ENCODE results near the gene A3GALT2. TPM values are rescaled to one million over a fixed set of nuclear protein-coding genes. Genes with fewer than 3 reads are reported as not detected.
A peak's percentile ranks its signal among the peaks of the same experiment; 100 is the strongest.

Gene A3GALT2
- polyA plus RNA-seq, 1 of the 3 experiments (the other 2 are of a cell fraction) = 0.07 TPM

- TF ChIP-seq CTCF (IDR thresholded peaks at IDR 0.05) (no peak), RCOR1 (IDR thresholded peaks at IDR 0.05; ENCODE audit: low read length) (0 out of 2 replicates have a peak, but pooled peaks have one; percentile 30)
- Histone ChIP-seq H3K36me3 (replicated peaks in 1 of 2; ENCODE audit: control insufficient read depth in 1 of 2, insufficient read depth in 2 of 2, low read length in 1 of 2) (peaks cover 0 to 5% of the 10 kb centered on the region in 2 experiments), H3K9ac (no peak overlapping the region), H4K20me1 (ENCODE audit: insufficient read depth) (peaks cover 61% of the 10 kb centered on the region), H3K27ac (ENCODE audit: low read depth in 2 of 2, low read length in 1 of 2) (peak overlapping the region in 1 of 2 experiments; percentile 53; a peak in 2 of 4 replicates), H3F3A (replicated peaks; ENCODE audit: insufficient read depth) (no peaks in the 10 kb centered on the region), H3K4me2 (no peak overlapping the region), H3K4me1 (ENCODE audit: control insufficient read depth in 1 of 2, insufficient read depth in 2 of 2, low read depth in 1 of 2, low read length in 1 of 2) (peaks cover 16 to 55% of the 10 kb centered on the region in 2 experiments; a peak in 3 of 4 replicates), H3K27me3 (ENCODE audit: insufficient read depth) (no peaks in the 10 kb centered on the region), H3K4me3 (ENCODE audit: low read depth in 2 of 2, low read length in 1 of 2) (no peak overlapping the region), H2AFZ (ENCODE audit: low read depth) (no peak overlapping the region), H3K9me2 (no peaks in the 10 kb centered on the region), H3K79me2 (ENCODE audit: insufficient read depth) (peaks cover 95% of the 10 kb centered on the region), H3K9me3 (no peaks in the 10 kb centered on the region)
- DNase-seq = no peak
- WGBS (ENCODE audit: low lambda C conversion rate) = 77% methylated on average over 7 of the region's 7 CpGs
- ChIA-PET POLR2A (no interaction called here), CTCF (interaction anchor here (1.7 kb wide), 1 partner anchor 34 kb away, joined by 4 read pairs; no protein-coding TSS in a partner anchor)
Observed at GRCh38 chr1:33261344-33261743, 59.6 kb downstream of the A3GALT2 start.

- Histone ChIP-seq H3K4me1 (ENCODE audit: control insufficient read depth in 1 of 2, insufficient read depth in 2 of 2, low read depth in 1 of 2, low read length in 1 of 2) (peaks cover 16 to 55% of the 10 kb centered on the region in 2 experiments; a peak in 3 of 4 replicates), H3F3A (replicated peaks; ENCODE audit: insufficient read depth) (no peaks in the 10 kb centered on the region), H3K27me3 (ENCODE audit: insufficient read depth) (no peaks in the 10 kb centered on the region), H3K79me2 (ENCODE audit: insufficient read depth) (peaks cover 86% of the 10 kb centered on the region), H3K27ac (ENCODE audit: low read depth in 2 of 2, low read length in 1 of 2) (no peak overlapping the region; a peak in 1 of 4 replicates), H3K9me2 (no peaks in the 10 kb centered on the region), H3K4me2 (no peak overlapping the region), H3K9ac (no peak overlapping the region), H3K4me3 (ENCODE audit: low read depth in 2 of 2, low read length in 1 of 2) (no peak overlapping the region), H4K20me1 (ENCODE audit: insufficient read depth) (peaks cover 52% of the 10 kb centered on the region), H2AFZ (ENCODE audit: low read depth) (no peak overlapping the region), H3K36me3 (replicated peaks in 1 of 2; ENCODE audit: control insufficient read depth in 1 of 2, insufficient read depth in 2 of 2, low read length in 1 of 2) (peaks cover 0 to 5% of the 10 kb centered on the region in 2 experiments), H3K9me3 (no peaks in the 10 kb centered on the region)
- DNase-seq = no peak
- WGBS (ENCODE audit: low lambda C conversion rate) = 92% methylated on average over 5 of the region's 5 CpGs
- POLR2A ChIA-PET = interaction anchor here (0.7 kb wide), 1 partner anchor 11 kb away, joined by 3 read pairs; no protein-coding TSS in a partner anchor
- TF ChIP-seq FOSL2 (IDR thresholded peaks at IDR 0.05; ENCODE audit: borderline replicate concordance, low read depth) (no peak), ELF1 (IDR thresholded peaks at IDR 0.05) (no peak), CHD2 (IDR thresholded peaks at IDR 0.05; ENCODE audit: low read length, partially characterized antibody) (no peak), TAF1 (IDR thresholded peaks at IDR 0.05; ENCODE audit: borderline replicate concordance, low read depth, low read length) (no peak), MAX (IDR thresholded peaks at IDR 0.05; ENCODE audit: low read depth) (no peak), MXI1 (IDR thresholded peaks at IDR 0.05; ENCODE audit: low read depth, low read length) (no peak), FOXJ3 (CRISPR knock-in tag; IDR thresholded peaks at IDR 0.05) (no peak), PBX3 (IDR thresholded peaks at IDR 0.05) (no peak), GATA2 (CRISPR knock-in tag; IDR thresholded peaks at IDR 0.05) (no peak), SIN3A (IDR thresholded peaks at IDR 0.05; ENCODE audit: borderline replicate concordance, low read depth, low read length) (no peak), RCOR1 (IDR thresholded peaks at IDR 0.05; ENCODE audit: low read length) (no peak), YY1 (IDR thresholded peaks at IDR 0.05; ENCODE audit: low read depth) (no peak), NRF1 (IDR thresholded peaks at IDR 0.05; ENCODE audit: low read depth, low read length) (no peak), EP300 (IDR thresholded peaks at IDR 0.05; ENCODE audit: borderline replicate concordance in 1 of 2, low read depth in 1 of 2, low read length in 1 of 2) (no peak), TEAD4 (IDR thresholded peaks at IDR 0.05; ENCODE audit: borderline replicate concordance, insufficient read depth) (no peak), RXRA (IDR thresholded peaks at IDR 0.05; ENCODE audit: borderline replicate concordance, low read depth) (no peak), RFX5 (IDR thresholded peaks at IDR 0.05; ENCODE audit: low read length) (no peak)
- CTCF ChIA-PET = interaction anchor here (1.7 kb wide), 1 partner anchor 35 kb away, joined by 4 read pairs; no protein-coding TSS in a partner anchor
Observed at GRCh38 chr1:33260439-33260838, 60.5 kb downstream of the A3GALT2 start.

All from SK-N-SH (cell line).